GM19468 (cell line): ENCODE data around the gene OR10A4.
"Not testable (repeated sequence)": the region's sequence is repeated elsewhere in the genome, so short reads cannot be mapped to it uniquely, and the experiment has no call there.

Experiments
- ATAC-seq: cut with Tn5 transposase; IDR thresholded peaks from one replicate; pipeline ENCODE4 v1.9.1; 2021; ENCODE audit warnings: mild to moderate bottlenecking, moderate library complexity, moderate number of reproducible peaks; ENCODE audit not compliant: unreplicated experiment; ENCODE audit errors: extremely low read depth

OR10A4 gene

GRCh38 chr11:6876325-6876724 is at the start of gene OR10A4:
OR10A4 (plus strand) TSS chr11:6876625; CDS start chr11:6876648, 23 bp downstream.
- ATAC-seq: no peak

- no peak for ATAC-seq
Observed at GRCh38 chr11:6828103-6828502, 48.3 kb upstream of the OR10A4 start.

- no peak for ATAC-seq
Observed at GRCh38 chr11:6833356-6833755, 43.1 kb upstream of the OR10A4 start.

- no peak for ATAC-seq
Observed at GRCh38 chr11:6834021-6834420, 42.4 kb upstream of the OR10A4 start.

GRCh38 chr11:6841694-6842093 is 34.7 kb upstream of the OR10A4 start:
- no peak for ATAC-seq

GRCh38 chr11:6843670-6844069 is 32.8 kb upstream of the OR10A4 start:
- no peak for ATAC-seq

- ATAC-seq: no peak
Observed at GRCh38 chr11:6844356-6844755, 32.1 kb upstream of the OR10A4 start.

- no peak for ATAC-seq
Observed at GRCh38 chr11:6845383-6845782, 31.0 kb upstream of the OR10A4 start, which contains the start of gene OR10A5. OR10A5 (plus strand) TSS chr11:6845683; CDS start chr11:6845683, 0 bp downstream.

GRCh38 chr11:6850526-6850925 is 25.9 kb upstream of the OR10A4 start:
- ATAC-seq: no peak

- not testable (repeated sequence) for ATAC-seq
Observed at GRCh38 chr11:6854801-6855200, 21.6 kb upstream of the OR10A4 start.

GRCh38 chr11:6855971-6856541 is 20.4 kb upstream of the OR10A4 start:
- ATAC-seq: no peak

- ATAC-seq: no peak
Observed at GRCh38 chr11:6856871-6857270, 19.6 kb upstream of the OR10A4 start.

- no peak for ATAC-seq
Observed at GRCh38 chr11:6862961-6863360, 13.5 kb upstream of the OR10A4 start, which contains the start of gene OR10A2. OR10A2 (plus strand) TSS chr11:6863057; CDS start chr11:6869755, 6,698 bp downstream.

- ATAC-seq: no peak
Observed at GRCh38 chr11:6864438-6864837, 12.0 kb upstream of the OR10A4 start.

- no peak for ATAC-seq
Observed at GRCh38 chr11:6871278-6871677, 5.1 kb upstream of the OR10A4 start.

GRCh38 chr11:6875761-6876160 is 664 bp upstream of the OR10A4 start:
- ATAC-seq: no peak

- ATAC-seq: no peak
Observed at GRCh38 chr11:6876914-6877313, 489 bp downstream of the OR10A4 start.

- no peak for ATAC-seq
Observed at GRCh38 chr11:6882751-6883150, 6.3 kb downstream of the OR10A4 start.

GRCh38 chr11:6887711-6888110 is 11.3 kb downstream of the OR10A4 start:
- not testable (repeated sequence) for ATAC-seq

GRCh38 chr11:6888830-6889229 is 12.4 kb downstream of the OR10A4 start:
- no peak for ATAC-seq

GRCh38 chr11:6889835-6890234 is 13.4 kb downstream of the OR10A4 start:
- no peak for ATAC-seq

- no peak for ATAC-seq
Observed at GRCh38 chr11:6892400-6892799, 16.0 kb downstream of the OR10A4 start, which contains the start of gene OR2D2. OR2D2 (minus strand) TSS chr11:6892500; CDS start chr11:6892500, 0 bp downstream.
